Chondrocyte (in vitro differentiated cells): Measurements from ENCODE around the gene STARD10. TPM values are rescaled to one million over a fixed set of nuclear protein-coding genes. Genes with fewer than 3 reads are reported as not detected.

Experiments used
- DNase-seq: peaks from one replicate; pipeline ENCODE4 v3.0.0; 2021; ENCODE audit warnings: mixed read lengths, low spot score
- H3K27ac Mint-ChIP-seq: one replicate; pipeline ENCODE4 v1.8.0; 2021; ENCODE audit warnings: mild to moderate bottlenecking, moderate library complexity, mixed read lengths; ENCODE audit not compliant: unreplicated experiment
- H3K27me3 Mint-ChIP-seq: 2 replicates; pipeline ENCODE4 v1.8.0; 2021; ENCODE audit warnings: low read depth, mixed read lengths
- H3K36me3 Mint-ChIP-seq: 2 replicates; pipeline ENCODE4 v1.8.0; 2021; ENCODE audit warnings: low read depth, mixed read lengths
- H3K4me1 Mint-ChIP-seq: 2 replicates; pipeline ENCODE4 v1.8.0; 2021; ENCODE audit warnings: low read depth, mild to moderate bottlenecking, mixed read lengths
- H3K4me3 Mint-ChIP-seq: one replicate; pipeline ENCODE4 v1.8.0; 2021; ENCODE audit warnings: mild to moderate bottlenecking, moderate library complexity, mixed read lengths; ENCODE audit not compliant: unreplicated experiment
- H3K9me3 Mint-ChIP-seq: 2 replicates; pipeline ENCODE4 v1.8.0; 2021; ENCODE audit warnings: low read depth, mixed read lengths
- CTCF ChIP-seq: fragments of 200-600 bp; sonication (generic); IDR thresholded peaks from 2 replicates; pipeline ENCODE4 v1.5.0; 2021; ENCODE audit warnings: antibody characterized with exemption, mild to moderate bottlenecking, moderate library complexity
- long read RNA-seq: library from polyadenylated mRNA; stranded (forward); transcript quantifications from one replicate; pipeline ENCODE4 v2.0.0, GENCODE V29; 2021
- total RNA-seq: library from RNA; stranded (reverse); gene quantifications from 3 replicates; pipeline ENCODE4 v1.2.1, GENCODE V29; 2021

The STARD10 gene
- total RNA-seq = 58.8 to 81.0 TPM (median 79.4 TPM) in 3 replicates
- long read RNA-seq, transcript STARD10-210 (7 exons, 1,100 nt) = major isoform, 80 of 145 reads
- long read RNA-seq, transcript STARD10-217 (3 exons, 506 nt) = minor isoform, 37 of 145 reads
- long read RNA-seq, transcript STARD10-201 (7 exons, 1,963 nt) = minor isoform, 6 of 145 reads
- long read RNA-seq, partial matches to known transcripts = 4 of 145 reads
- long read RNA-seq, other reads (novel, unspliced or antisense) = 13 of 145 reads

GRCh38 chr11:72793425-72794367 lies at the start of gene STARD10:
STARD10 (minus strand) TSS chr11:72794047; CDS start chr11:72781181, 12,866 bp downstream.
- Mint-ChIP-seq H3K4me1 (peaks cover 49% of the 10 kb centered on the region), H3K27ac (peak within 1 kb of the TSS; percentile 99), H3K9me3 (no peaks in the 10 kb centered on the region), H3K4me3 (peak within 1 kb of the TSS; percentile 93), H3K36me3 (no peaks in the 10 kb centered on the region), H3K27me3 (no peaks in the 10 kb centered on the region)
- peak; percentile 100 for TF ChIP-seq CTCF
- peak; percentile 97 for DNase-seq

GRCh38 chr11:72842653-72843330 lies 48.9 kb upstream of the STARD10 start:
- TF ChIP-seq CTCF = no peak
- peaks cover 36% of the 10 kb centered on the region for H3K4me1 Mint-ChIP-seq
- no peak for DNase-seq
- H3K36me3 Mint-ChIP-seq = peaks cover 46% of the 10 kb centered on the region
- H3K27me3 Mint-ChIP-seq = no peaks in the 10 kb centered on the region
- no peak overlapping the region for H3K27ac Mint-ChIP-seq
- H3K9me3 Mint-ChIP-seq = no peaks in the 10 kb centered on the region
- H3K4me3 Mint-ChIP-seq = no peak overlapping the region

- H3K27ac Mint-ChIP-seq = no peak overlapping the region
- DNase-seq = no peak
- H3K4me3 Mint-ChIP-seq = no peak overlapping the region
- no peaks in the 10 kb centered on the region for H3K27me3 Mint-ChIP-seq
- peaks cover 36% of the 10 kb centered on the region for H3K4me1 Mint-ChIP-seq
- H3K36me3 Mint-ChIP-seq = peaks cover 44% of the 10 kb centered on the region
- TF ChIP-seq CTCF = no peak
- no peaks in the 10 kb centered on the region for H3K9me3 Mint-ChIP-seq
Observed at GRCh38 chr11:72842126-72842525, 48.3 kb upstream of the STARD10 start.

GRCh38 chr11:72841397-72841796 lies 47.5 kb upstream of the STARD10 start:
- Mint-ChIP-seq H3K9me3 (no peaks in the 10 kb centered on the region), H3K27me3 (no peaks in the 10 kb centered on the region), H3K4me3 (no peak overlapping the region), H3K36me3 (peaks cover 42% of the 10 kb centered on the region), H3K27ac (no peak overlapping the region), H3K4me1 (peaks cover 40% of the 10 kb centered on the region)
- no peak for DNase-seq
- TF ChIP-seq CTCF = no peak

- H3K9me3 Mint-ChIP-seq = no peaks in the 10 kb centered on the region
- no peak for DNase-seq
- no peak for TF ChIP-seq CTCF
- H3K4me1 Mint-ChIP-seq = peaks cover 46% of the 10 kb centered on the region
- H3K27me3 Mint-ChIP-seq = no peaks in the 10 kb centered on the region
- peaks cover 40% of the 10 kb centered on the region for H3K36me3 Mint-ChIP-seq
- no peak overlapping the region for H3K4me3 Mint-ChIP-seq
- H3K27ac Mint-ChIP-seq = peak overlapping the region; percentile 55
Observed at GRCh38 chr11:72840780-72841179, 46.9 kb upstream of the STARD10 start.
